ENCODE measurements around the gene NSL1. TPM values are rescaled to one million over a fixed set of nuclear protein-coding genes. Genes with fewer than 3 reads are reported as not detected.
A peak's percentile ranks its signal among the peaks of the same experiment; 100 is the strongest.

Gene NSL1
- total and polyA plus RNA-seq, 9 of the 15 experiments (the other 6 are each of a cell fraction or from before 2014, with no cell fraction given), result 53.5 to 108 (median 59.1) TPM

DNA sequence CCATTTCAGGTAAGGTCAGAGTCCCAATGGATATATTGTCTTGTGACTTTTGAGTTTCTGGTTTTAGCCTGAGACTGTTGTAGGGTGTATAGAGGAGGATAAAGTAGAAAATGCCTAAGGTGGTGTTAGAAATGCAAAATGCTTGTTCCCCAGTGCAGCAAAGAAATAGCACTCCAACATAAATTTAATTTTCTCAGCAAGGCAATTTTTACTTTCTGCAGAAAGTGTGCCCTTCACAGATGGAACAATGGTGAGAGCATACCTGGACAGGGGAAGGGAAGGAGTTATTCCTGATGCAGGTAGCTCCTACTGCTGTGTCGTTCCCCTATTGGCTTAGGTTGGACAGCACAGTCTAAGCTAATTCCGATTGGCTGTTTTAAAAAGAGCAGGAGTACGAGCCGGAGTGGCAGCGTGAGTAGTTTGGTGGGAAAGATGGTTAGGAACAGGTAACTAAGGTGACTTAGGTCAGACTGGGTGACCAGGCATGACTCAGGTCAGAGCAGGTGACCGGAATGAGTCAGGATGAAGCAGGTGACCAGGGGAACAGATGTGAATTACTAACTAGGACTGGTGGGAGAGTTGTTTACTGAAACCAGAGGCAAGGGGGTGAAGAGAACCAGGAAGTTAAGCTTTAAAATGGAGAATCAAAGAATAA, 34.3 kb upstream of the NSL1 start (continued):
- no peak for TF ChIP-seq ZFP1 (CRISPR knock-in tag; IDR thresholded peaks at IDR 0.05)
- peak; percentile 97 for TF ChIP-seq CBX5 (IDR thresholded peaks at IDR 0.05; ENCODE audit: borderline replicate concordance, low read depth)
- TF ChIP-seq ZZZ3 (IDR thresholded peaks at IDR 0.05), result no peak
- peak; percentile 99 for TF ChIP-seq TRIM28 (IDR thresholded peaks at IDR 0.05)

DNA sequence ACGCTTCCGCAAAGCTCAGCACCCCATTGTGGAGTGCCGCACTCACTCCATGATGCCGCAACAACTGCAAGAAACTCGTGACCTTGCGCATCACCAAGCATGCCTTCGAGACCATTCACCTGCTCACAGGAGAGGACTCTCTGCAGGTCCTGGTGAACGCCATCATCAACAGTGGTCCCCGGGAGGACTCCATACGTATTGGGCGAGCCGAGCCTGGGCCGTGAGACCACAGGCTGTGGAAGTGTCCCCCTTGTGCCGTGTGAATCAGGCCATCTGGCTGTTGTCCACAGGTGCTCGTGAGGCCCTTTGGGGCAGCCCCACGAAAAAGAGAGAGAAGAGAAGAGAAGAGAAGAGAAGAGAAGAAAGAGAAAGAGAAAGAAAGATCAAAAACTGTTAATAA, 32.6 kb upstream of the NSL1 start:
- Histone ChIP-seq H3K27me3 (ENCODE audit: control insufficient read depth in 2 of 2, insufficient read depth in 2 of 2, low read length in 2 of 2) (0 out of 5 replicates have a peak, but pooled peaks cover 0 to 4% of the 10 kb centered on the region in 2 experiments), H3K27ac (ENCODE audit: extremely low read depth, low read depth, low read length) (no peak overlapping the region), H3K9me3 (replicated peaks; ENCODE audit: control insufficient read depth, insufficient read depth, low read depth, low read length) (peaks cover 9% of the 10 kb centered on the region), H3K9me1 (ENCODE audit: control insufficient read depth, insufficient read depth, low read length) (no peaks in the 10 kb centered on the region), H3K79me2 (ENCODE audit: control insufficient read depth, insufficient read depth, low read length) (no peaks in the 10 kb centered on the region), H3K9ac (ENCODE audit: insufficient read depth in 1 of 2, low read depth in 2 of 2, low read length in 2 of 2) (no peak overlapping the region), H4K20me1 (replicated peaks; ENCODE audit: control insufficient read depth, insufficient read depth, low read length) (no peaks in the 10 kb centered on the region), H3K36me3 (ENCODE audit: control insufficient read depth, insufficient read depth, low read length) (no peaks in the 10 kb centered on the region), H2AFZ (ENCODE audit: low read depth, low read length) (no peak overlapping the region), H3K4me1 (replicated peaks in 1 of 2; ENCODE audit: control insufficient read depth in 2 of 2, insufficient read depth in 2 of 2, low read length in 2 of 2) (no peaks in the 10 kb centered on the region), H3K4me2 (ENCODE audit: insufficient read depth, low read length) (no peak overlapping the region), H3K4me3 (no peak overlapping the region)
- BruUV-seq (replicated peaks), result no TSS peak
- no peak for TF ChIP-seq ZNF316 (IDR thresholded peaks at IDR 0.05)
- intact Hi-C loops (cut with micrococcal nuclease), result no loop called here
- WGBS (ENCODE audit: insufficient coverage, low coverage, missing lambda C conversion rate), result 40% methylated on average over 15 of the region's 16 CpGs
- FAIRE-seq, result no peak
- DNase-seq (ENCODE audit: extremely low read depth in 1 of 4, low spot score in 3 of 4), result no peak
- in situ Hi-C loops (cut with MboI), result no loop called here
- ATAC-seq, result no peak
- ChIA-PET POLR2A (no interaction called here), CTCF (ENCODE audit: low intra/inter-chr PET ratio) (no interaction called here)

DNA sequence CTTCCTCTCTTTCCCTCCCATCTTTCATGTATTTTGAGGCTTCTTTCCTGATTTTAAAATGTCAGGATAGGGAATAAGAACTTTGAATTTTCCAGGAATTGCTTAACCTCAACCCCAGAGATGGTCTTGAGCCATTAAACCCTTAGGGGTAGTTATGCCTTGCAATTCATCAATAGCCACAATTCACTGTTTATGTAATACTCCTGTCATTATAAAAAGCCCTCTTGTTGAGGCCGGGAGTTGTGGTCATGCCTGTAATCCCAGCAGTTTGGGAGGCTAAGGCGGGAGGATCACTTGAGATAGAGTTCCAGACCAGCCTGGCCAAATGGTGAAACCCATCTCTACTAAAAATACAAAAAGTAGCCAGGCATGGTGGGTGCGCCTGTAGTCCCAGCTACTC, 31.4 kb upstream of the NSL1 start:
- H3K79me2 ChIP-seq (ENCODE audit: control insufficient read depth, insufficient read depth, low read length), result no peaks in the 10 kb centered on the region
- ATAC-seq (no peak), DNase-seq (ENCODE audit: extremely low read depth in 1 of 4, low spot score in 3 of 4) (no peak), FAIRE-seq (no peak)
- H3K9me3 ChIP-seq (replicated peaks; ENCODE audit: control insufficient read depth, insufficient read depth, low read depth, low read length), result peaks cover 9% of the 10 kb centered on the region
- no peak overlapping the region for H3K4me3 ChIP-seq
- H3K9ac ChIP-seq (ENCODE audit: insufficient read depth in 1 of 2, low read depth in 2 of 2, low read length in 2 of 2), result no peak overlapping the region
- BruUV-seq (replicated peaks), result no TSS peak
- no peak overlapping the region for H2AFZ ChIP-seq (ENCODE audit: low read depth, low read length)
- H3K4me2 ChIP-seq (ENCODE audit: insufficient read depth, low read length), result no peak overlapping the region
- 31% methylated on average over 3 of the region's 3 CpGs for WGBS (ENCODE audit: insufficient coverage, low coverage, missing lambda C conversion rate)
- no peaks in the 10 kb centered on the region for H3K4me1 ChIP-seq (replicated peaks in 1 of 2; ENCODE audit: control insufficient read depth in 2 of 2, insufficient read depth in 2 of 2, low read length in 2 of 2)
- no peaks in the 10 kb centered on the region for H3K36me3 ChIP-seq (ENCODE audit: control insufficient read depth, insufficient read depth, low read length)
- CTCF ChIA-PET (ENCODE audit: low intra/inter-chr PET ratio), result no interaction called here
- no peaks in the 10 kb centered on the region for H3K9me1 ChIP-seq (ENCODE audit: control insufficient read depth, insufficient read depth, low read length)
- H3K27me3 ChIP-seq (ENCODE audit: control insufficient read depth in 2 of 2, insufficient read depth in 2 of 2, low read length in 2 of 2), result 0 out of 5 replicates have a peak, but pooled peaks cover 0 to 4% of the 10 kb centered on the region in 2 experiments
- H3K27ac ChIP-seq (ENCODE audit: extremely low read depth, low read depth, low read length), result no peak overlapping the region
- no peaks in the 10 kb centered on the region for H4K20me1 ChIP-seq (replicated peaks; ENCODE audit: control insufficient read depth, insufficient read depth, low read length)
- intact Hi-C loops (cut with micrococcal nuclease), result no loop called here
- in situ Hi-C loops (cut with MboI), result no loop called here
- POLR2A ChIA-PET, result interaction anchor here (0.7 kb wide), 1 partner anchor 18 kb away, joined by 3 read pairs; no protein-coding TSS in a partner anchor
- TF ChIP-seq SPI1 (IDR thresholded peaks at IDR 0.05; ENCODE audit: borderline replicate concordance, low read depth, low read length) (no peak), TCFL5 (CRISPR knock-in tag; conservative IDR thresholded peaks at IDR 0.05) (no peak), ELF4 (CRISPR knock-in tag; IDR thresholded peaks at IDR 0.05) (no peak), ZNF133 (CRISPR knock-in tag; IDR thresholded peaks at IDR 0.05) (no peak), NONO (IDR thresholded peaks at IDR 0.05; ENCODE audit: low read depth in 2 of 2, low read length in 1 of 2) (no peak), RBM39 (optimal IDR thresholded peaks at IDR 0.05; ENCODE audit: low read depth, low read length) (no peak), NR2C1 (IDR thresholded peaks at IDR 0.05) (no peak), NR2C1 (tag; IDR thresholded peaks at IDR 0.05) (no peak), FUS (optimal IDR thresholded peaks at IDR 0.05; ENCODE audit: low read depth, low read length) (no peak), HSF4 (CRISPR knock-in tag; IDR thresholded peaks at IDR 0.05; ENCODE audit: borderline replicate concordance) (no peak)

All from K562 (cell line).